ENCODE measurements around the gene DZIP1L.
"Not testable (repeated sequence)": the region's sequence is repeated elsewhere in the genome, so short reads cannot be mapped to it uniquely, and the experiment has no call there.

DZIP1L gene

GRCh38 chr3:138114988-138115971 lies at the start of gene DZIP1L:
Gene DZIP1L (minus strand): TSS chr3:138115608. CDS start chr3:138103971, 11,637 bp downstream.
- peak; percentile 66 for DNase-seq

GRCh38 chr3:138165061-138165460 lies 49.7 kb upstream of the DZIP1L start:
- DNase-seq, result no peak

GRCh38 chr3:138157743-138158142 lies 42.3 kb upstream of the DZIP1L start:
- DNase-seq, result no peak

- no peak for DNase-seq
Observed at GRCh38 chr3:138154534-138154933, 39.1 kb upstream of the DZIP1L start.

- no peak for DNase-seq
Observed at GRCh38 chr3:138148503-138148902, 33.1 kb upstream of the DZIP1L start.

- DNase-seq, result not testable (repeated sequence)
Observed at GRCh38 chr3:138142181-138142580, 26.8 kb upstream of the DZIP1L start.

GRCh38 chr3:138140940-138141339 lies 25.5 kb upstream of the DZIP1L start:
- no peak for DNase-seq

GRCh38 chr3:138139691-138140090 lies 24.3 kb upstream of the DZIP1L start:
- DNase-seq, result no peak

GRCh38 chr3:138137861-138138260 lies 22.5 kb upstream of the DZIP1L start:
- no peak for DNase-seq

GRCh38 chr3:138136201-138136600 lies 20.8 kb upstream of the DZIP1L start:
- DNase-seq, result no peak

- no peak for DNase-seq
Observed at GRCh38 chr3:138135833-138136194, 20.4 kb upstream of the DZIP1L start.

GRCh38 chr3:138135146-138135832 lies 19.9 kb upstream of the DZIP1L start:
- no peak for DNase-seq

- DNase-seq, result no peak
Observed at GRCh38 chr3:138132239-138132638, 16.8 kb upstream of the DZIP1L start, which contains the start of gene A4GNT. Gene A4GNT (minus strand): TSS chr3:138132390. CDS start chr3:138131256, 1,134 bp downstream.

- DNase-seq, result no peak
Observed at GRCh38 chr3:138127636-138128365, 12.4 kb upstream of the DZIP1L start.

GRCh38 chr3:138125548-138126221 lies 10.3 kb upstream of the DZIP1L start:
- no peak for DNase-seq

GRCh38 chr3:138124706-138125355 lies 9.4 kb upstream of the DZIP1L start:
- no peak for DNase-seq

GRCh38 chr3:138124188-138124587 lies 8.8 kb upstream of the DZIP1L start:
- DNase-seq, result no peak

- DNase-seq, result no peak
Observed at GRCh38 chr3:138119423-138119766, 4.0 kb upstream of the DZIP1L start.

GRCh38 chr3:138118612-138119422 lies 3.4 kb upstream of the DZIP1L start:
- peak; percentile 85 for DNase-seq

- no peak for DNase-seq
Observed at GRCh38 chr3:138114431-138114918, 933 bp downstream of the DZIP1L start.

- DNase-seq, result no peak
Observed at GRCh38 chr3:138113326-138113725, 2.1 kb downstream of the DZIP1L start.
